ENCODE results near the gene TMEM179.

DNA sequence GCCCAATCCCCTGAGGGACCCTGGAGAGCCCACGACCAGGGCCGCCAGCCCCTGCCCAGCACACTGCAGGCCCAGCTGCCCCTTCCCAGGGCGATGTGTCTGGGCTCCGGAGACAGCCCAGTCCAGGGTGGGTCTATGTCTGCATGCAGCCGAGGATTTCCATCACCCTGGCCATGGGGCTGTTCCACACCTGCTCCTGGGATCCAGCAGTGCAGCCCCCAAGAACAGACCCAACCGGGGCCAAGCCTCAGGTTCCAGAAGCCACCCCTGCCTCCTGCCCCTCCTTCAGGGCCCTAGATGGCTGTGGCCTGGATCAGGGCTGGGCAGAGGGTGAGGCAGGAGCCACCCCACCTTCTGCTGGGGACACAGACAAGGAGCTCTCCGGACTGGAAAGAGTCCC lies 13.5 kb downstream of the TMEM179 start:
- TF ChIP-seq, protein P1, sequence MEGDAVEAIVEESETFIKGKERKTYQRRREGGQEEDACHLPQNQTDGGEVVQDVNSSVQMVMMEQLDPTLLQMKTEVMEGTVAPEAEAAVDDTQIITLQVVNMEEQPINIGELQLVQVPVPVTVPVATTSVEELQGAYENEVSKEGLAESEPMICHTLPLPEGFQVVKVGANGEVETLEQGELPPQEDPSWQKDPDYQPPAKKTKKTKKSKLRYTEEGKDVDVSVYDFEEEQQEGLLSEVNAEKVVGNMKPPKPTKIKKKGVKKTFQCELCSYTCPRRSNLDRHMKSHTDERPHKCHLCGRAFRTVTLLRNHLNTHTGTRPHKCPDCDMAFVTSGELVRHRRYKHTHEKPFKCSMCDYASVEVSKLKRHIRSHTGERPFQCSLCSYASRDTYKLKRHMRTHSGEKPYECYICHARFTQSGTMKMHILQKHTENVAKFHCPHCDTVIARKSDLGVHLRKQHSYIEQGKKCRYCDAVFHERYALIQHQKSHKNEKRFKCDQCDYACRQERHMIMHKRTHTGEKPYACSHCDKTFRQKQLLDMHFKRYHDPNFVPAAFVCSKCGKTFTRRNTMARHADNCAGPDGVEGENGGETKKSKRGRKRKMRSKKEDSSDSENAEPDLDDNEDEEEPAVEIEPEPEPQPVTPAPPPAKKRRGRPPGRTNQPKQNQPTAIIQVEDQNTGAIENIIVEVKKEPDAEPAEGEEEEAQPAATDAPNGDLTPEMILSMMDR (conservative IDR thresholded peaks at IDR 0.05 in 1 of 2, IDR thresholded peaks at IDR 0.05 in 1 of 2; ENCODE audit: extremely low read depth in 1 of 2, insufficient read depth in 1 of 2, low read depth in 1 of 2, low read length in 2 of 2): no peak
- no peak for TF ChIP-seq EZH2 (IDR thresholded peaks at IDR 0.05; ENCODE audit: borderline replicate concordance, low read length)
